HG02642 (cell line): Measurements from ENCODE around the gene HECW1.
"Not testable (repeated sequence)": the region's sequence is repeated elsewhere in the genome, so short reads cannot be mapped to it uniquely, and the experiment has no call there.

Experiments
- ATAC-seq: cut with Tn5 transposase; IDR thresholded peaks from one replicate; pipeline ENCODE4 v1.9.1; 2021; ENCODE audit warnings: mild to moderate bottlenecking; ENCODE audit not compliant: unreplicated experiment, poor library complexity

The HECW1 gene

DNA sequence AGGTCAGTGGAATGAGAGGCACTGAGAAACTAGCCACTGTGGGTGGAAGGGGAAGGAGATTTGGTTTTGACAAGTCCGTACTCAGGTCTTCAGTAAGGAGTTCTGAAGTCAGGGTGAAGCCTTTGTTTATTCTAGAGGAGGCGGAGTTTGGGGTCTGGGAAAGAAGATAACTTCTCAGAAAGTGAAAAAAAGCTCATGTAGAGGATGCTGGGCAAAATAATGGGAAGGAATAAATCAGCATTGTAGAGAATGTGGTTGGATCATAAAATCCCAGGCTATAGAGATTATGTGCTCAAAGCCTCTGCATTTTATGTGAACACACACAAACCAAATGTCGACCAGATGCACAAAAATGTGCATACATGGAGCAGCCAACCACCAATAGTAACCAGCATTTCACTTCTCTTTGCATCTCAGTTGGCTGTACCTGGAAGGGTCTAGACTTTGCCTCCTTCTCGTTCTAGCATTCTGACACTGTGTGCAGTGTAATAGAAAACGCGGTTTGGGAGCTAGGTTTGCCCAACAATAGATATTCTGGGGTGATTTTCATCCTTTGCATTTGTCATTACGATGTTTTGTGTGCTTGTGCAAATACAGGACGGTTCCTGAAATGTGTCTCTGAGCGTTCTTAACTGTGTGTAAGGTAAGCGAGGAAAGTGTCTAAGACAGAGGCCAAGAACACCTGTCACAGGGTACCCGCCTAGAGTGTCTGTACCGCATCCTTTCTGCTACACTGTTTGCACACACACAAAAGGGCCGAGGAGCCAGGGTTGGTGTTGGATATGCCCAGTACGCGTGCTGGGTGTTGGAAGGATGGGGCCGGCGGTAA, 603 bp upstream of the HECW1 start:
- no peak for ATAC-seq

DNA sequence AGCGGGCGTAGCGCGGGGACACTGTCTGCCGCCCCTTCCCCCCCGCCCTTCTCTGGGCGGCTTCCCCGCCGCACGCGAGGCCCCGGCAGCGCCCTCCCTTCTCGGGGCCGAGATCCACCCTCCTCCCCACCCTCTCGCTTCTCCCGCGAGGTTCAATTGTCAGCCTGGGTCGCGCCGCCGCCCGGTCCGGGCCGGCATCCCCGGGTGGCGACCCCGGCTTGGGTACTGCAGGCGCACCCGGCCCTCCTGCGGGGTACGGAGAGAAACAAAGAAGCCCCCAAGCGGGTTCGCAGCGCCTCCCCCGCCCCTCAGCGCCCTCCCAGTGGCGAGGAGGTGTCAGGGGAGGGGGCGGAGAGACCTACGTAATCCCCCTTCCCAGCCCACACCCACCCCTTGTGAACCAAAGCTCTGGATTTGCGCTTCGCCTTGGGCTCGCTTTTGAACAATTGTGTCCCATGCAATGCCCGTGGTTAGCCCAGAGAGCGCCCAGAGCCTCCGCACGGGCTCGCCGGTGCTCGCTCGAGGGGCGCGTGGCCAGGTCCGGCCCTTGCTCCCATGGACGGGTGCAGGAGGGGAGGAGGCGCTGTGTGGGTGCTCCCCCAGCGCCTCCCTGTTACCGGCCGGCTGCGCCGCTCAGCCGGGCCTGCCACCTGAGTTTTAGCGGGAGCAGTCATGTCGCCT, 634 bp downstream of the HECW1 start:
- ATAC-seq = no peak

DNA sequence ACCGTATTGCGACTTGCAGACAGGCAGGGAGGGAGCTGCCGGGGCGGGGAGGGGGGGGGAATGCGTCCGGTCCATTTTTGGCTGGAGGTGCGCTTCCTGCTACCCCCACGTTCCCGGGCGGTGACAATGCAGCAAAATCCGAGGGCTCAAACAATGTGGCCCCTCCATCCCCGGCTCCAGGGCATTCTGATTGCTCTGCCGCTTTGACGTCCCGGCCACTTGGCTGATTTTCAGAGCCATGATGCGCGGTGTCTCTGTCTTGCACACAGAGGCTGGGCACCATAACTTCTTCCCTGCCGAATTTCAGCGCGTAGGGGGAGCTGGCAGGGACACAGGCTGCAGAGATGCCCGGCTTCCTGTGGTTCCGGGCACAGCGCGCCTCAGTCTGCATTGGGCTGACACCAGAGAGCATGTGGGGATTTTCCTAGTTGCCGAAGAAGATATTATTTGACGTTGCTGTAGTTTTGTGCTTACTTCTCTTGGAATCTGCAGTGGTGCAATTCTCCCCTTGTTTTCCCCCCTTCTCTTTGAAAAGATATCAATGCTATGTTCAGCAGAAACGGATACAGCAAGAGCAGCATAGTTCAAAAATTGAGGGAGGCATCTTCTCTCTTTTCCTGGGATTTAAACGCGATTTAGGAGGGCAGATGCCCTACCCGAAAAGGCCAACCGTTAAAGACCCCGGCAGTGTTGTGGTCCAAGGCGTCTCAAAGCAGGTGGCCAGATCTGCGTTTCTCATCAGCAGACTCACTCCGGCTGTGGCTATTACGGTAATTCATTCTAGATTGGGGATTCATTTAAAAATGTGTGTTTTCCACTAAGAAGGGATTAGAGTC, 1.4 kb downstream of the HECW1 start:
- ATAC-seq = no peak

DNA sequence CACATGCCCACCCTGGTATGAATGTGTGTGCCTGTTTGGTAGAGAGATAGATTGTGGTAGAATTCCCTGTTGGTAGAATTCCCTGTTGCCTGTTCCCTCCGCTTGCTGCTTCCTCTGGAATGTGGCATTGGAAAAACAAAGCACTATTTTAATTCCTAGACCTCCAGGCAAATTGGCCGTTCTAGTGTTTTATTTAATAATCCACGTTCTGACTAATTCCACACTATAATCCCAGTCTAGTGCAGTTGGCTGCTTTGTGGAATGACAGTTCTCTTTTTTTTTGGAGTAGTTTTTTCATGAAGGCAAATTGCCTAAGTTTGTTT, 2.0 kb downstream of the HECW1 start:
- no peak for ATAC-seq

DNA sequence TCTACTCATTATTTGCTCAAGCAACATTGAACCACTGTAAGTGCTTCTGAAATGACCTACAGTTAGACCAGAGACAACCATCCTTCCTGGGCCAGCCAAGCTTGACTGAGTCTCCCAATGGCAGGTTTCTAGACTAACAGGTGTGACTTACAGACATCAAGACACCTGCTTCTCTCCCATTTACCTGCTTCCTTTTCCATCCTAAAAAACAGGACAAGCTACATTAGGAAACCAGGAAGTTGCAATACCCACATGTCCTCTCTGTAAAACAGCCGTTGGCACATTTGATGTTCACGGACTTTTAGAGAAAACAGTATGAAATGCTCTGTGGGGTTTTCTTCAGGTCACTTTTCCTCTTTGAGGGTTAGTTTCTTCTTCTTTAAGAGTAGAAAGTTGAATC, 4.0 kb downstream of the HECW1 start:
- no peak for ATAC-seq

DNA sequence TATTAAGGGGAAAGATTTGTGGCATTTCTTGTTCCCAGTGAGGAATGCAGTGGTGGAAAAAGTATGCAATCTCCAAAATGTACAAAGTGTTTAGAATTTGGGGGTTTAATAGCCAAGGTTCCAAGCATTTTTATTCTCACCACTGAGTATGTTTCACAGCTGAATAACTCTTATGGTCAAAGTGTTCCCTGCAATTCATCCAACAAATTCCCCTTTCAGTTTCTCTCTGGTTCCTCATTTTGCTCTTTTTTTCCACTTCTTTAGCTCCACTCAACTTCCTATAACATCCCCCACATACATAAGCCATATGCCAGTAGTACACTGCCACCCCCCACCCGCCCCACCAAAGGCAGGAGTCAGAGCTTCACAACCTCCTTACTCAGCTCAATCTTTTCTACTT, 4.6 kb downstream of the HECW1 start:
- no peak for ATAC-seq

DNA sequence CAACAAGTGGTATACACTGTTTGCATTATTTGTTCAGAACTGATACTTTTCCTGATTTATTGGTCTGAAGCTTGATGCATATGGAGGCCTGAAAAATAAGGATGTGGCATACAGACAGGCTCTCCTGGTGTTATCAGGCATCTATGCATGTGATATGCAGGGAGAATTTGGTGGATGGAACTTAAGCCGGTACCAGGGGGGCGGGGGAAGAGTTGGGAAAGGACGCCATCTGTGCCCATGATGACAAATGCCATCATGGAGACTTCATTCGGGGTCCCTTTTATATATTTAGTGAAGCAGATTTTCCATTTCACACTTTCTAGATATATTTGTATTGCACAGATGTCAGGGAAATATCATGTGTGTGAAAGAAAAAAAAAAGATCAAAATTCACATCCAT, 5.4 kb downstream of the HECW1 start:
- ATAC-seq = no peak

DNA sequence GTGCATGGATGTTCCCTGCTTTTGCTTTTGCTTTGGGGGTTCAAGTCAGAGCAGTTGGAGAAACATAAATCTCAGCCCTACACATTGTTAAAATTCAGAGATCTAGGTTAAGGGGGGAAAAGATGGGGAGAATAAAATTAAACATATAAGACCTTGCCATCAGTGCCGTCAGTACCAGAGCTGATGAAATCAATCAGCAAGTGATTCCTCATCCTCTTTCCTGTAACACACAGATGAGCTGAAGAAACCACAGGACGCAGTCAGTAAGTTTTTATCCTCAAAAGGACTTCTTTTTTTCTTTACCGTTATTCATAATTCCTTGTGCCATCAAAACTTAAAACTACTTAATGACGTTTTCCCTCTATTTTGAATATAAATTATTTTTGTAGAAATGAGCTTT, 5.9 kb downstream of the HECW1 start:
- no peak for ATAC-seq

DNA sequence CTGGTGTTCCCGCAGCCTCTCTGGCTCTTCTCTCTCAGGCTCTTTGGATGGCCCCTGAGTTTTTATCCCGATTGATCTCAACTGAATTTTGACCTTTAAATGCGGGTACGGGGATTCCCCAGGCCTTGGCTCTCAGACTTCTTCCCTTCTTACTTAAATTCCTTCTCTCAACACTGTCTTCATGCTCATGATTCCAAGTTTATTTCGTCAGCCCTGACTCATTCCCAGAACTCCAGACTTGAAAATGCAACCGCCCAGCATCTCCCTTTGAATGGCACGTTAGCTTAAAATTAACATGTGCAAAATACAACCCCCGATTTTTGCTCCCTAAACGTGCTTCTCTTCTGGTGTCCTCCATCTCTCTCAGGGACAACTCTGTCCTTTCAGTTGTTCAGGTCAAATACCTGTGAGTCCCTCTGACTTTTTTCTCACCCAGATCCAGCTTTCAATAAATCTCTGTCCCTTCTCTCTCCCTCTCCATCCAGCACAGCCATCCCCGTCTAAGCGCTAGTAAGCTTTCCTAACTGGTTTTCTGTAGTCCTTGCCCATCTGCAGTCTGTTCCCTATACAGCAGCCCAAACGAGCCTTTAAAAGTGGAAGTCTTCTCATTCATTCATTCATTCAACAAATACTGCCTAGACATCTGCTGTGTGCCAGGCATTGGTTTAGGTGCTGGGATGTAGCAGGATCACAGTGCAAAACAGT, 7.1 kb downstream of the HECW1 start:
- ATAC-seq = no peak

DNA sequence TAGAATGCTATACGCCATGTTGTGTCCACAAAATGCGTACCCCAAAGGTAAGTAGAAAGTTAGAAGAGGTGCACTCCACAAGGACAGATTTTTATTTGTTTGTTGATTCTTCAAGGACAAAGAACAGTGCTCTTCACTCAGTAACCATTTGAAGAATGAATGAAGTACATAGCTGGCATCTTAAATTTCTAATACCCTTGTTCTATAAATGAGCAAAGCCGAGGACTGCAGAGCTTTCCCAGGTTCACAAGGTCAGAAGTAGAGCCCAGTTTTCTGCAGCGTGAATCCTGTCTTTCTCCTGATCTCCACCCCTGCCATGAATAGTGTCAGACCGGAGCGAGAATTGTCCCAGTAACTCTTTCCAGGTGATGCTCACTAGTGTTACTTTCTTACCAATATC, 9.5 kb downstream of the HECW1 start:
- ATAC-seq = no peak

DNA sequence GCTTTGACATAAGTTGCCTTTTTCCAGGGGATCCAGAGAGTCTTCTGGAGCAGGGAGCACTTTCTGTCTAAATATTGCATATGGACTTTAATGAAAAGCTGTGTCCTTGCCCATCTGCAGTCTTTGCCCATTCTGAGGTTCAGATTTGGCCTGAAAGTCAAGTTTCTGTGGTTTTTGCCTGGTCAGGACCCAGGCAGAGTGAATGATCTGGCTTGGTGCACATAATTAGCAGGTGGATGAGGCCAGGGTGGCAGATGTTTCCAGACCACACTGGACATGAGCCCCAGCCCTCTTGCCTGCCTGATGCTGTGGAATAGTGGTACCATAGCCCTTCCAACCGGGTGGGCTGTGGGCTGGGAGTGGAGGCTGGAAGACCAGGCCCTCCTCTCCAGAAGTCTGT, 11.0 kb downstream of the HECW1 start:
- no peak for ATAC-seq

DNA sequence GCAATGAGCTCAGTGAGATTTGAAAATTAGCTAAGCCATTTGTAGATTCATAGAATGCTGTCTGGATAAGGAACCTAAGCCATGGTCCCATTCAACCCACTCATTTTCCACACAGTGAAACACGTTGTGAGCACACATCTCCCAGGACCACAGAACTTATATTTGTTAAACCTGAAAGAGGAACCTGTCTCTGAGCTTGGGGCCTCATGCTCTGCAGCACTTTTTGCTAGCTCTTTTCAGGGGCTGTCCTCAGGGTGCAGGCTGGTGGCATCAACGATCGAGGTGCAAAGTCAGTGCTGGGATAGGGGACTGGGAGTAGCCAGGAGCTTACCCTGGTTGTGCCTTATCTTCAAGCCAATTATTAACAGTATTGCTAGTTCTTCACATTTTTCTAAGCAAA, 11.9 kb downstream of the HECW1 start:
- ATAC-seq = no peak

DNA sequence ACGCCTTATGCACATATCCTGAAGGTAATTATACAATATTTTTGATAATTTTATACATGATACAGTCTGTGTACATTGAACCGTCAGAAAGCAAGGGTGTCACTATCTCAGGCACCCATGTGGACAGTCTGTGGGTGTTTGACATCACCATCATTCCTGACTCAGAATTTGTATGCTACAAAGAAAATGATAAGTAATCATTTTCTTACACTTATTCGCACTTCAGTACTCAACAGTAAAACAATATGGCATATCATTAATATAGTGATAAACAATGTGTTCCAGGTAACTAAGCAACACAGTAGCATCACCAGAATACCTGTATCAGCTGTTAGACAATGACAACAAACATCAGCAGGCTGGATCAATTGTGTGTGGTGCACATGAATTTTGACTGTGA, 17.9 kb downstream of the HECW1 start:
- ATAC-seq = no peak

DNA sequence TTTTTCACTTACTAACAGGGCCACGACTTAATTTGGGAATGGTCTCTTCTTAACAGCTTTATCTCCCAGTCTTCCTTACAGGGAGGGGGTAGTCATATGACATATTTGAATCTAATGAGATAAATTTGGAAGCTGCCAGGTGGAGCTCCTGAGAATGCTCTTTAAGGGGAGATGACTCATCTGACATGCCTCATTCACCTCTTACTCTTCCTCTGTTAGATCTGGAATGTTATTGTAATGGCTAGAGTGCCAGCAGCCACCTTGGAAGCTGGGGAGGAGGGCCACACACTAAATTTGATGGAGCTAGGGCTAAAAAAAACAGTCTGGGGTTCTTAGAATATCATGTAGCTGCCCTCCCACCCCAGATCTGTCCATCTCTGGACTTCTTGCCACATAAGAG, 22.7 kb downstream of the HECW1 start:
- ATAC-seq = no peak

DNA sequence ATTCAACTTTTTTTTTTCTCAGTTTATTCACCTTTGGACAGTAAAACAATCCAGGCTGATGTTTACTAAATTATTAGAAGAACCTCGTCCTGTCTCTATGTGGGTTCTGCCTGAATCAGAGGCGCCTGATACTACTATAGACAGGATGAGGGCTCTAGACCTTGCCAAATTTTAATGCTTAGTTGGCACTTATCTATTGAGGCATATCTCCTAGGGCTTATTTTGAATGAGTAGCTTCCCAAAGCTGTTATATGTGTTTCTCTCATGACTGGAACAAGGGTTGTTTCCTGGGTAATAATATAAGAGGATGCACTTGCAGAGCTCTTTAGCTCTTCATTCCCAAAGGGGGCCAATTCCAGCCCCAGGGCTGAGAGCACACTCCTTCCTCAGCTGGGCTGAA, 23.6 kb downstream of the HECW1 start:
- ATAC-seq = no peak

DNA sequence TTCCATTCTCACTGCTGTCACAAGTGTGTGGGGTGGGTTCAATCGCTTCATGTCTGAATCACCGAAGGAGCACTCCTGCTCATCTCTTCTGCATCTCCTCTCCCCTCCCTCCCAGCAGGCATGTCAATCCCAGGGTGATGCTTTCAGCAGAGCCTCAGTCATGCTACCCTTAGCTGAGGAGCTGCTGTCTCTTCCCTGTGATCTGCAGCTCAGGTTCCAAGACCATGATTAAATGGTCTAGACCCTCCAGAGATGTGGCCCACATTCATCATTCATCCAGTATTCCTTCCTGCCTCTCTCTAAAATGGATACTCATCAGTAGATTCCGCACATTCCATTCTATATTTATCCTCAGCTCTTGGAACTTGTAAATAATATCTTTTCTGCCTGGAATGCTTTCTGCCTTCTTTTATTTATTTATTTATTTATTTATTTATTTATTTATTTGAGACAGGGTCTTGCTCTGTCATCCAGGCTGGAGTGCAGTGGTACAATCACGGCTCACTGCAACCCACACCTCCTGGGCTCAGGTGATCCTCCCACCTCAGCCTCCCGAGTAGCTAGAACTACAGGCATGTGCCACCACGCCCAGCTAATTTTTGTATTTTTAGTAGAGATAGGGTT, 24.8 kb downstream of the HECW1 start:
- ATAC-seq = not testable (repeated sequence)

DNA sequence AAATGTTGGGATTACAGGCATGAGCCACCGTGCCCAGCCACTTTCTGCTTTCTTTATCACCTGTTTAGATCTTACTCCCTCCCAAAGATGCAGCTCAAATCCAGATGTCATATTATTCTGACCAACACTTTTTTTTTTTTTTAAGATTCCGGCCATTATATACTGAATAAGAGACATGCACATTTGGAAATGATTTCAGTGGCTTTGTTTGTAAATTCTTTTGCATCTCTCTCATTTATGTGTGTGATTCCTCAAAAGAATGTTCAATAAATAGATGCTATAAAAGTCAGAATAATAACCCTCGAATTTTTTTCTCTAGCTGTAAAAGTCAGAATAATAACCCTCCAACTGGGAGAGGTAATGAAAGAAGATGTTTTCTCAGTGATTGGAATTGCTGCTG, 25.4 kb downstream of the HECW1 start:
- no peak for ATAC-seq

DNA sequence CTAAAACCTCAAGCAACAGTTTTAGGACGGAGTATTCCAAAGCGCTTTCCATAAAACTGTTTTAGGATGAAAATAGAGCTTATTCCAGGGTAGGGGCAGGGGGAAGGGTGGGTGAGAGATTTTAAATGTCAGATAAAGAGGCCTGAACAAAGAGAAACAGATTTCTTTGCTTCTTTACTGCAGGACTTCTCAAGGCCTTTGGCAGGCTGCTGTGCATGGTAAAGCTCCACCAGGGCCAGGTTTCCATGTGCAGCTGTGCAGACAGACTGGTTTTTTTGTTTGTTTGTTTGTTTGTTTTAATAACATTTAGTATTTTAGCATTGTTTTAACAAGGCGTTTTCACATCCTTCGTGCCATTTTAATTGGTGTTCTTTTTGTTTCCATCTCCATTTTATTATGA, 26.3 kb downstream of the HECW1 start:
- no peak for ATAC-seq

DNA sequence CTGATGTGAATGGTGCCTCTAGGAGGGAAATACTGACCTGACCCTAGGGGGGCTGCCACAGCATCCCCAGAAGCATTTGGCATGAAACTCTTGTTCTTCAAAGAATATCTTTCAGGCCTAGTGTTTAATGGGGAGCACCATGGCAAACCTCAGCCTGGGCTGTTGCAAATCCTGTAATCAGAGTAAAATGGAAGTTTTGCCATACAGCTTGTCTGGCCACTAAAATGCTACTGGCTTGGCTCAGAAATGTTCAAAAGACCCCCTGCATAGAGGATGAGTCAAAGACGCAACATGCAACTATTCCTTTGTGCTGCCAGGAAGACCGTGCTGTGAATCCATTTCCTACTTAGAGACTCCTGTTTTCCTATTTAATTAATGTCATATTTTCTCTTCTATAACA, 26.7 kb downstream of the HECW1 start:
- no peak for ATAC-seq

DNA sequence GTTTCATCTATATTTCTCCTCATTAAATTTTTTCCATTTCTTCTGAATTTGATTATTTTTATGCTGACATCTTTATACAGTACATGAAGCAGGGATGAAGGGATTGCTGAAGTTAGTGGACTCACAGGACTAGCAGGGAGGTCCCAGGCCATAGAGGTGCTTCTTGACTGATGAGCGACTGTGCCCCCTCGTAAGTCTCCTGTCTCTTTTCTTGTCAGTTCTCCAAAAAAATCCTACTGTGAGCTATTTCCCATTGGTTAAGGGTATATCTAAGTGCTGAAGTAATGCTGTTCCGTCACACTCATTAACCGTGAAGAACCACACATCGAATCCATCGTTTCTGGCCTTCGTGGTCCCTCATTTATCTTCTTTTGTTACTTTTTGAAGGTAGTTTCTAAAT, 27.7 kb downstream of the HECW1 start:
- ATAC-seq = no peak
